Measurements from ENCODE around the gene KRTAP10-4. TPM values are rescaled to one million over a fixed set of nuclear protein-coding genes. Genes with fewer than 3 reads are reported as not detected.

The KRTAP10-4 gene
- total RNA-seq, 4 donors from 2014 or later, result not detected

- no peak for DNase-seq
- no peaks in the 10 kb centered on the region for H3K4me1 ChIP-seq
- H3K27ac ChIP-seq, result no peak within 1 kb of the TSS
- peaks cover 0 to 4% of the 10 kb centered on the region in 2 donors for H3K9me3 ChIP-seq
- H3K36me3 ChIP-seq, result no peaks in the 10 kb centered on the region
- H3K27me3 ChIP-seq, result peaks cover 6% of the 10 kb centered on the region
- TF ChIP-seq CTCF (IDR thresholded peaks at IDR 0.05) (no peak), POLR2A (IDR thresholded peaks at IDR 0.05) (no peak), POLR2AphosphoS5 (IDR thresholded peaks at IDR 0.05) (no peak), EP300 (IDR thresholded peaks at IDR 0.05; ENCODE audit: low read depth) (no peak)
- in situ Hi-C loops (cut with MboI; ENCODE audit: low pct_ligation_motif_present in 1 of 4, low pct_unique_long_range_greater_than_20kb in 1 of 4, low sequenced_read_pairs in 3 of 4) (no loop called here), intact Hi-C loops (cut with DNase I; ENCODE audit: low total_unique reads) (no loop called here)
- WGBS, 2 donors (ENCODE audit: low coverage in 1 of 2), result 75% methylated on average over 18 of the region's 21 CpGs; no CpG with 5 or more reads in 1 of the 2 donors
- H3K4me3 ChIP-seq, result no peak within 1 kb of the TSS
These were observed 33.4 kb upstream of the KRTAP10-4 start, which contains the start of gene KRTAP10-1 for GRCh38 chr21:44539991-44540666. TSS of gene KRTAP10-1 (minus strand) at chr21:44540195. CDS start at chr21:44540150, 45 bp downstream.

- 77 to 78% methylated on average over 7 to 11 of the region's 11 CpGs for WGBS, 2 donors (ENCODE audit: low coverage in 1 of 2)
- H3K4me3 ChIP-seq, result no peak overlapping the region
- intact Hi-C loops (cut with DNase I; ENCODE audit: low total_unique reads), result no loop called here
- DNase-seq, result no peak
- no peaks in the 10 kb centered on the region for H3K36me3 ChIP-seq
- H3K9me3 ChIP-seq, result peaks cover 0 to 4% of the 10 kb centered on the region in 2 donors
- no peak overlapping the region for H3K27ac ChIP-seq
- peaks cover 6% of the 10 kb centered on the region for H3K27me3 ChIP-seq
- TF ChIP-seq POLR2AphosphoS5 (IDR thresholded peaks at IDR 0.05) (no peak), CTCF (IDR thresholded peaks at IDR 0.05) (no peak), POLR2A (IDR thresholded peaks at IDR 0.05) (no peak), EP300 (IDR thresholded peaks at IDR 0.05; ENCODE audit: low read depth) (no peak)
- in situ Hi-C loops (cut with MboI; ENCODE audit: low pct_ligation_motif_present in 1 of 4, low pct_unique_long_range_greater_than_20kb in 1 of 4, low sequenced_read_pairs in 3 of 4), result no loop called here
- H3K4me1 ChIP-seq, result no peaks in the 10 kb centered on the region
These were observed 32.7 kb upstream of the KRTAP10-4 start for GRCh38 chr21:44540741-44541288.

- in situ Hi-C loops (cut with MboI; ENCODE audit: low pct_ligation_motif_present in 1 of 4, low pct_unique_long_range_greater_than_20kb in 1 of 4, low sequenced_read_pairs in 3 of 4), result no loop called here
- 76 to 82% methylated on average over 1 of the region's 1 CpG for WGBS, 2 donors (ENCODE audit: low coverage in 1 of 2)
These were observed 30.8 kb upstream of the KRTAP10-4 start for GRCh38 chr21:44542716-44543115.

More at GRCh38 chr21:44542716-44543115, 30.8 kb upstream of the KRTAP10-4 start:
- H3K9me3 ChIP-seq, result peaks cover 0 to 4% of the 10 kb centered on the region in 2 donors
- no peaks in the 10 kb centered on the region for H3K4me1 ChIP-seq
- no peak overlapping the region for H3K4me3 ChIP-seq
- no peak overlapping the region for H3K27ac ChIP-seq
- no peak for DNase-seq
- H3K36me3 ChIP-seq, result no peaks in the 10 kb centered on the region
- H3K27me3 ChIP-seq, result peaks cover 13% of the 10 kb centered on the region
- TF ChIP-seq CTCF (IDR thresholded peaks at IDR 0.05) (no peak), POLR2A (IDR thresholded peaks at IDR 0.05) (no peak), EP300 (IDR thresholded peaks at IDR 0.05; ENCODE audit: low read depth) (no peak), POLR2AphosphoS5 (IDR thresholded peaks at IDR 0.05) (no peak)
- intact Hi-C loops (cut with DNase I; ENCODE audit: low total_unique reads), result no loop called here

Measured in transverse colon (tissue), 4 donors.